ENCODE measurements around the gene NR1H2.
A peak's percentile ranks its signal among the peaks of the same experiment; 100 is the strongest.
"Not testable (repeated sequence)": the region's sequence is repeated elsewhere in the genome, so short reads cannot be mapped to it uniquely, and the experiment has no call there.

NR1H2 gene

GRCh38 chr19:50378169-50378862 lies 2.1 kb downstream of the NR1H2 start:
- DNase-seq, result no peak

- no peak for DNase-seq
Measured at GRCh38 chr19:50378863-50379236, 2.6 kb downstream of the NR1H2 start.

DNA sequence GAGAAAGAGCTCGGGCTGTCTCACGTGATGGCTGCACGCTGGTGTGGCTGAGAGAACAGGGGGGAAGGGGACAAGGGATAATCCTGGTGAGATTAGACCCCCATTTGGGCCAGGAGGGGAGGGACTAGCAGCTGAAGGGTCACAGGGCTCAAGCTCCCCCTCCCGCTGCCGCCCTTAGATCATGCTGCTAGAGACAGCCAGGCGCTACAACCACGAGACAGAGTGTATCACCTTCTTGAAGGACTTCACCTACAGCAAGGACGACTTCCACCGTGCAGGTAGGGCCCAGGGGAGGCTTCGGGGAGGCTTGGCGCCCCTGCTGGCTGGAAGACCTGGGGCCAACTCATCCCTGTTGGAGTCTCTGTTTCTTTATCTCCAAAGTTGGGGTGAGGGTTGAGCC lies 3.3 kb downstream of the NR1H2 start:
- DNase-seq, result no peak

DNA sequence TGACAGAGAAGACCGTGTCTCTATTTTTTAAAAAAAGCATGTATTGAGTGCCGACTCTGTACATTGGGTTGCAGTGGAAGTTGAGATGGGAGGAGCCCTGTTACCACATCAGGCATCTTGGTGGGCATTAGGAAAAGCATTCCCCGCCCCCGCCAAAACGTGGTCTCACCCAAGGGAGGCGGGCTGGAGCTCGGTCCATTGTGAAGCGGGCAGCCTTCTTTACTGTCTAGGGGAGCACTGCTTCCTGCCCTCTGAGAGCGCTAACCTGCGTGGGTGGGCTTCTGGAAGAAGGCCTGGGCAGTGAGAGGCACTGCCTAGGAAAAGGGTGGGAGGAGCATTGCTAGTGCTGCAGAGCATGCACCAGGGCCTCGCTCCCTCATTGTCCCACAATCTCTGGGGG lies 3.9 kb downstream of the NR1H2 start:
- no peak for DNase-seq

DNA sequence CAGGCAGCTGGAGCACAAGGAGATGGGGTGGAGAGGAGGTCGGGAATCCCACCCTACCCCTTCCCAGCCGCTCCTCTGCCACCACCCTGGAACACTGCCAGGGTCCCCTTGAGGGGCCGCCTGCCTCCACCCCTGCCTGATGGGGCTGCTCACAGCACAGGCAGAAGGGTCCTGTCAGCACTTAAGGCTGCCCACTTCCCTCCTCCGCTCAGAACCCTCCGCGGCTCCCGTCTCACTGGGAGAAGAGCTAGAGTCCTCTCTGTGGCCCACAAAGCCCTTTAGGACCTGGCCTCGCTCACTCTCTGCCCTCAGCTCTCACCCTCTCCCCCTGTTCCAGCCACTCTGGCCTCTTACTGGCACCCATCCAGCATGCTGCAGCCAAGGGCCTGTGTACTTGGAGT lies 4.5 kb downstream of the NR1H2 start:
- DNase-seq, result no peak

- DNase-seq, result no peak
Measured at GRCh38 chr19:50381881-50382729, 5.8 kb downstream of the NR1H2 start.

- DNase-seq, result peak in 1 of 4 experiments; percentile 10
Measured at GRCh38 chr19:50383001-50383851, 7.0 kb downstream of the NR1H2 start.

GRCh38 chr19:50383852-50384684 lies 7.8 kb downstream of the NR1H2 start, which contains the start of gene POLD1:
TSS of gene POLD1 (plus strand) at chr19:50384347. CDS start at chr19:50398852, 14,505 bp downstream.
- peak; percentile 98 to 100 (median 98) for DNase-seq

GRCh38 chr19:50384685-50385535 lies 8.7 kb downstream of the NR1H2 start:
- peak; percentile 78 to 92 (median 90) for DNase-seq

- peak; percentile 79 to 91 (median 88) for DNase-seq
Measured at GRCh38 chr19:50387176-50387867, 11.1 kb downstream of the NR1H2 start.

DNA sequence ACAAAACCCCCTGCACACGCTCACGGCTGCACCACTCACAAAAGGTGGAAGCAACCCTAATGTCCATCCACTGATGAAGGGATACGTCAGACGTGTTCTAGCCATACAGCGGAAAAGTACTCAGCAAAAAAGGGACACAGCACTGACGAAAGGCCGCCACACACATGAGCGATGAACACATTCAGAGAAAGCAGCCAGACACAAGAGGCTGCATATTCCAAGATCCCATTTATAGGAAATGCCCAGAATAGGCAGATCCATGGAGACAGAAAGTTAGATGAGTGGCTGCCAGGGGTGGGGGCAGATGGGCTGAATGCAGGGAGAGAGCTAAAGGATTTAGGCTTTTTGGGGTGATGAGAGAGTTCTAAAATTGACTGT lies 11.6 kb downstream of the NR1H2 start:
- no peak for DNase-seq

GRCh38 chr19:50390295-50390694 lies 14.0 kb downstream of the NR1H2 start:
- not testable (repeated sequence) for DNase-seq

DNA sequence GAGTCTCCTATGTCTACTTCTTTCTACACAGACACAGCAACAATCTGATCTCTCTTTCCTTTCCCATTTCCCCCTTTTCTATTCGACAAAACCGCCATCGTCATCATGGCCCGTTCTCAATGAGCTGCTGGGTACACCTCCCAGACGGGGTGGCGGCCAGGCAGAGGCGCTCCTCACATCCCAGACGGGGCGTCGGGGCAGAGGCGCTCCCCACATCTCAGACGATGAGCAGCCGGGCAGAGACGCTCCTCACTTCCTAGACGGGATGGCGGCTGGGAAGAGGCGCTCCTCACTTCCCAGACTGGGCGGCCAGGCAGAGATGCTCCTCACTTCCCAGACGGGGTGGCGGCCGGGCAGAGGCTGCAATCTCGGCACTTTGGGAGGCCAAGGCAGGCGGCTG lies 14.7 kb downstream of the NR1H2 start:
- DNase-seq, result not testable (repeated sequence)

DNA sequence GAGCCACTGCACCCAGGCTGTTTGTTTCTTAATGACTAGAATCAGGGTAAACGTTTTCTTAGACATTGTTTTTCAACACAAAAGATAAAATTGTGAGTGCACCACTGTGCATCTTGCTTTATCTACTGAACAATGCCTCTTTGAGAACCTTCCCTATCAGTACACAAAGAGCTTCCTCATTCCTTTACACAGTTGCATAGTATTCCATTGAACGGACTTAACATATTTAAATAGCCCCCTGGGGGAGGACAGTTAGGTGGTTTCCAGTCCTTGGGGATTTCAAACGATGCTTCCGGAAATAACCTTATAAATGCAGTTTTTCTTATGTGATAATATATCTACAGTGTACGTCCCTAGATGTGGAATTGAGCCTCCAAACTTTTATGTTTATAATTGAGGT lies 16.5 kb downstream of the NR1H2 start:
- no peak for DNase-seq

- no peak for DNase-seq
Measured at GRCh38 chr19:50393589-50393988, 17.3 kb downstream of the NR1H2 start.

DNA sequence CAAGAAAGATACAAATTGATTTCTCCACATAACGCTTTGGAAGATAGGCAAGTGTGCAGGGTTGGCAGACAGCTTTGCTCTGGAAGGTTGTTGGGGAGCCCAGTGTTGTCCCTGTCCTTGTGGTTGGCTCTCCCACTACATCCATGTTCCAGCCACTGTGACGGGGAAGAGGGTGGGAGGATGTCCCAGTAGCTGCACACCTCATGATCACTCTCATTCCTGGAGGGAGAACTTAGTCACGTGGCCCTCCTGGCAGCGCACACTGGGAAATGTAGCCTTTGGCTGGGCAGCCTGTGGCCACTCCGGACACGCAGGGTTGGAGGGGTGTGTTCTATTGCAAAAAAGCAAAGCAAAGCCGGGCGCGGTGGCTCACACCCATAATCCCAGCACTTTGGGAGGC lies 17.8 kb downstream of the NR1H2 start:
- DNase-seq, result no peak

- DNase-seq, result no peak
Measured at GRCh38 chr19:50398675-50399367, 22.6 kb downstream of the NR1H2 start.

- DNase-seq, result no peak
Measured at GRCh38 chr19:50399368-50399745, 23.1 kb downstream of the NR1H2 start.

GRCh38 chr19:50401605-50402450 lies 25.6 kb downstream of the NR1H2 start:
- no peak for DNase-seq
